GM12873 (cell line): ENCODE measurements around the gene ATXN2.

Source experiments
- CTCF ChIP-seq: IDR thresholded peaks from 2 replicates; pipeline ENCODE4 v1.5.1; 2012; ENCODE audit warnings: low read depth, mild to moderate bottlenecking, moderate library complexity, low read length, control low read depth; ENCODE audit not compliant: insufficient read depth; ENCODE audit errors: missing control alignments

The ATXN2 gene

GRCh38 chr12:111430433-111431353 is 168.4 kb downstream of the ATXN2 start:
- TF ChIP-seq CTCF: no peak

- no peak for TF ChIP-seq CTCF
Observed at GRCh38 chr12:111429828-111430432, 169.2 kb downstream of the ATXN2 start.

GRCh38 chr12:111428728-111429175 is 170.4 kb downstream of the ATXN2 start:
- no peak for TF ChIP-seq CTCF

GRCh38 chr12:111428081-111428727 is 170.9 kb downstream of the ATXN2 start:
- no peak for TF ChIP-seq CTCF

- no peak for TF ChIP-seq CTCF
Observed at GRCh38 chr12:111427417-111428074, 171.6 kb downstream of the ATXN2 start.

- TF ChIP-seq CTCF: no peak
Observed at GRCh38 chr12:111426344-111427185, 172.6 kb downstream of the ATXN2 start.
